HG02798 (cell line): ENCODE data around the gene MAP3K4.

ENCODE experiments used
- ATAC-seq: cut with Tn5 transposase; IDR thresholded peaks from one replicate; pipeline ENCODE4 v1.9.1; 2021; ENCODE audit warnings: mild to moderate bottlenecking; ENCODE audit not compliant: unreplicated experiment, poor library complexity

MAP3K4 gene

DNA sequence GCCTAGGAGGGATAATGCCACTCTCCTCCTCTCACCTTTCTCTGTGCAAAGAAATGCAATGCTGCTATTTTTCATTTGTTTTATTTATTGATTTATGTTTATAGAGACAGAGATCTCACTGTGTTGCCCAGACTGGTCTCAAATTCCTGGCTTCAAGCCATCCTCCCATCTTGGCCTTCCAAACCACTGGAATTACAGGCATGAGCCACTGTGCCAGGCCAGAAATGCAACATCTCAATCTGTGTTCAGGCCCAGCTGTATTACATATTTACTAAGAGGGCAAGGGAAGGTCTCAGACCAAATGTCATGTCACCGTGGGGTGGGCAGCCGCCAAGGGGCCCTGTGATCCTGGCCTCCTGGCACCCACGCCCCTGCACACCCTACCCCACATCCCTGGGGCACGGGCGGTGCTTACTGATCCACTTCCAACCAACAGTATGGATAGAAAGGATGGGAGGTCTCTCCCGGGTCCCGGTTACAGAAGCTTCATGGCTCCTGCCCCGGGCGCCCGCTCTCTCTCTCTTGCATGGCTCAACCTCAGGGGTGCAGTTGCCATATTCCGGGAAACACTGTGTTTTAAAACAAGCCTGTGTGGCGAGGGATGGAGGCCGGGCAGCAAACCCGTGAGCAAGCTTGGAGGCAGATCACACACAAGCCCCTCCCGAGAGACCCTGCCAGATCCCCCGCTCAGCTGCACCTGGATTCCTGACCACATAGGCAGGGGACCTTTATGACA lies 170.5 kb downstream of the MAP3K4 start:
- ATAC-seq: no peak

DNA sequence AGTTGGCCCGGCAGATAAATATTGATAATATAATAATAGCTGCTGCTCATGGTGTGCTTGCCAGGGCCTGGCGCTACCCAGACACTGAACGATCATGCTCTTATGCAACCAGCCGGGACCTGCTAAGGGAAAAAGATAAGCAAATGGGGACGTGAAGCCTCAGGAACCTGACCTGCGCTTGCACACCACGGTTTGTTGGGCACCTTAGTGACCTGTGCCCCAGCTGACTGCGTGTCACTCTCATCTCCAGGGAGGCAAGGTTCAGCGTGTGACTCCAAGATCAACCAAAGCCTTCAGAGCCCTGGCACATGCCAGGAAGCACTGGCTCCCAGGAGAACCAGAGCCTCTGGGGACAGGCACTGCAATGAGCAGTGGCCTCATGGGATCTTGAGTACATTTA lies 171.2 kb downstream of the MAP3K4 start:
- no peak for ATAC-seq

DNA sequence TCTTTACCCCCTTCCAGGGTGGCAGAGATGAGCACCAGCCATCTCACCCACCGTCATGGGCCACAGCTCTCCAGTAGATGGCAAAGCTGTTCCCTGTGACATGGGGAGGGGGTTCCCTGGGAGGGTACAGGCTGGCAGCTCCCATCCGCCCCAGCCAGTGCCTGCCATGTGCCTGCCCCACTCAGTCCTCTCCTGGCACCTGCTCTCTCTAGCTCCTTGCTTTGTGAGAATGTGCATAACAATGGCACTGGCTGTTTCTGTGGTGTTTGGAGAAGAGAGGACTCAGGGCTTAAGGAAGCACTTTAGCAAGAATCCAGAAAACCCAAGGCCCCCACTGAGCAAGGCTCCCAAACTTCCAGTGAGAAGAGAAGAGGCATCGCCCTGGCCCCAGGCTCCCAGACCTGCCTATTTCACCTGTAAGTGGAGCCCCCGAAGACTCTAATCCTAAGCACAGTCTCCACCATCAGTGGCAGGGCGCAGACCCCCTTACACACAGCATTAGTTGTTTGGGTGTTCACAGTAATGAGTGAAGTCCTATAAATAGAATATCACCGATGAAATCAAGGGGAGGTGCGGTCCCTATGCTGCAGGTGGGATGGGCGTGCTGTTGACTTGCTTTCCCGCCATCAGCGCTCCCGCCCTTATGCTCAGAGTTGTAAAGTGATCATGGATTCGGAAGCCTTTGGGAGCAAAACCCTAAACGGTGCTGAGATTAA lies 172.1 kb downstream of the MAP3K4 start:
- ATAC-seq: no peak

DNA sequence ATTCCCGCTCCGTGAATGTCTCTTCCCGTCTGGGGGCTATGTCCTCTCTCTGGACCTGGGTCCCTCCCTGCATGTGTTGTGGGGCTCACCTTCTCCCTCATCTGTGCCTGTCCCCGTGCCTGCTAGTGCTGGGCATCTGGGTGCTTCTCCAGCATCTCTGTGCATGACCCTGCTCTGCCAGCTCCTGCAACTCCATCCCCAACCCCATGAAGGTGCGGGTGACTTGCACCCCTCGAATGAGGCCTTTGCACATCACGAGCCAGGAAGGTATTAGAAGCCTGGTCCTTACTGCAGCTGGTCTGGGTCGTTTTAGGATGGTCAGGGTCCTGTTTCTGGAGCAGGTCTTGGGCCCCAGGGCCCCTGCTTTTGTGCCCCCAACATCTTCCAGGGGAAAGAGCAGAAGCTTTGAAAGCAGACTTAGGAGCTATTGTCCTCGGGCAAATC lies 172.6 kb downstream of the MAP3K4 start:
- ATAC-seq: no peak

DNA sequence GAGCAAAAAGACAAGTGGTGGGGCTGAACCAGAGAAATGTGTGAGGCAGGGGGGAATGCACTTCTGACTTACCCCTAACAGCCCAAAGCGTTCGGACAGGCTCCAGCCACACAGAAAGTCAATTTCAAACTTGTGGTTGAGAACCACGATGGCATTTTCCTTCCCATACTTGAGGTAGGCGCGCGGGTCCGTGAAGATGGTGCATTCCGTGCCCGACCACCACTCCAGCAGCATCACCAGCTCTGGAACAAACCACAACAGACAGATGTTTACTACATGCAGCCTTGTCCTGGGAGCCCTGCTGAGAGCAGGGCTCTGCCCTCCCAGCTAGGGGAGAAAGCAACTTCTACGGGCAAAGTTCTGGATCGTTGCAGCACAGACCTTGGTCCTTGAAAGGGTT lies 174.6 kb downstream of the MAP3K4 start:
- ATAC-seq: no peak

DNA sequence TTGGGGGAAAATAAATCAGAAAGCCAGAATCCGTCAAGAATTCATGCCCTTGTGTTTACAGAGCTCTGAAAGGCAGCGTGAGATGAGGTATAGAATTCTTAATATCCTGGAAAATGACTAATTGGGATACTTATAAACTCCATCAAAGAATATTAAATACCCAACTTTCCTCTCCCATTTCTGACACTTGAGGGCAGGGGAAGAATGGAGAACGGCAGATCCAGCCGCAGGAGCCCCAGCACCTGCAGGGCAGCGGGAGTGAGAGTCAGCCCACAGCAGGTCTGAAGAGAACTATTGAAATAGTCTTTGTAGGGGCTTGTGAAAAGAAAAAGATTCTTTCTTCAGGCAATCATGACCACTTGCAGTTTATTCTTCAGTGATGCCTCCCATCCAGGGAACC lies 175.1 kb downstream of the MAP3K4 start:
- ATAC-seq: no peak
